ENCODE data around the gene NAB1.
"Not testable (repeated sequence)": the region's sequence is repeated elsewhere in the genome, so short reads cannot be mapped to it uniquely, and the experiment has no call there.

The NAB1 gene

DNA sequence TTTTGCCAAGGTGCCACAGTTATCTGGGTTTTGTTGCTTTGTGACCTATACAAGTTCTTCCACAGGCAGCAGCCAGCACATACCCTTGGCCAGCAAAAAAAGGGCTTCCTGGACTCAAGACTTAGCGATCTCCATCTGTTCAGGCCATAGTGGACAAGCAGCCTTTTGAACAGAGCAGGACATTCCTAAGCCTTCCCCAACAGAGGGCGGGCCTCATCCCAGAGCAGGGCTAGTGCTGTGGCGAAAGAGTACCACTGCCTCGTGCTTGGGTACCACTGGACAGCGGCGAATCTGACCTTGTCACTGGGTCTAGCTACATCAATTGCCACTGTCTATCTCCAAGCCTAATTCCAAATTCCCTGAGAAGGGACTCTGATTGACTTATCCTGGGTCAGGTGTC is 56.4 kb downstream of the NAB1 start:
- no peaks in the 10 kb centered on the region for H3K4me1 ChIP-seq (ENCODE audit: insufficient read depth, low read length)
- TF ChIP-seq, protein P1, sequence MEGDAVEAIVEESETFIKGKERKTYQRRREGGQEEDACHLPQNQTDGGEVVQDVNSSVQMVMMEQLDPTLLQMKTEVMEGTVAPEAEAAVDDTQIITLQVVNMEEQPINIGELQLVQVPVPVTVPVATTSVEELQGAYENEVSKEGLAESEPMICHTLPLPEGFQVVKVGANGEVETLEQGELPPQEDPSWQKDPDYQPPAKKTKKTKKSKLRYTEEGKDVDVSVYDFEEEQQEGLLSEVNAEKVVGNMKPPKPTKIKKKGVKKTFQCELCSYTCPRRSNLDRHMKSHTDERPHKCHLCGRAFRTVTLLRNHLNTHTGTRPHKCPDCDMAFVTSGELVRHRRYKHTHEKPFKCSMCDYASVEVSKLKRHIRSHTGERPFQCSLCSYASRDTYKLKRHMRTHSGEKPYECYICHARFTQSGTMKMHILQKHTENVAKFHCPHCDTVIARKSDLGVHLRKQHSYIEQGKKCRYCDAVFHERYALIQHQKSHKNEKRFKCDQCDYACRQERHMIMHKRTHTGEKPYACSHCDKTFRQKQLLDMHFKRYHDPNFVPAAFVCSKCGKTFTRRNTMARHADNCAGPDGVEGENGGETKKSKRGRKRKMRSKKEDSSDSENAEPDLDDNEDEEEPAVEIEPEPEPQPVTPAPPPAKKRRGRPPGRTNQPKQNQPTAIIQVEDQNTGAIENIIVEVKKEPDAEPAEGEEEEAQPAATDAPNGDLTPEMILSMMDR (IDR thresholded peaks at IDR 0.05; ENCODE audit: borderline replicate concordance, extremely low read depth, low read length, poor library complexity, severe bottlenecking), result no peak
- no peak for TF ChIP-seq EZH2 (IDR thresholded peaks at IDR 0.05; ENCODE audit: borderline replicate concordance, low read depth, low read length, severe bottlenecking)
- no peaks in the 10 kb centered on the region for H3K79me2 ChIP-seq (ENCODE audit: insufficient read depth, low read length)
- H3K4me2 ChIP-seq (ENCODE audit: insufficient read depth, low read length), result no peak overlapping the region
- ATAC-seq (ENCODE audit: insufficient read depth, low read depth) (no peak), DNase-seq (no peak)
- no peaks in the 10 kb centered on the region for H3K9me3 ChIP-seq (ENCODE audit: insufficient read depth, low read length, severe bottlenecking)
- no peak overlapping the region for H3K4me3 ChIP-seq (ENCODE audit: low read depth in 1 of 2, low read length in 2 of 2)
- no peak overlapping the region for H3K9ac ChIP-seq (ENCODE audit: low read depth, low read length)
- no peak overlapping the region for H2AFZ ChIP-seq (ENCODE audit: low read depth, low read length)
- H3K27me3 ChIP-seq (ENCODE audit: insufficient read depth, low read length, poor library complexity), result no peaks in the 10 kb centered on the region
- no peaks in the 10 kb centered on the region for H4K20me1 ChIP-seq (ENCODE audit: insufficient read depth, low read length)
- H3K36me3 ChIP-seq (ENCODE audit: insufficient read depth, low read length), result no peaks in the 10 kb centered on the region
- no peak overlapping the region for H3K27ac ChIP-seq (ENCODE audit: low read length)

DNA sequence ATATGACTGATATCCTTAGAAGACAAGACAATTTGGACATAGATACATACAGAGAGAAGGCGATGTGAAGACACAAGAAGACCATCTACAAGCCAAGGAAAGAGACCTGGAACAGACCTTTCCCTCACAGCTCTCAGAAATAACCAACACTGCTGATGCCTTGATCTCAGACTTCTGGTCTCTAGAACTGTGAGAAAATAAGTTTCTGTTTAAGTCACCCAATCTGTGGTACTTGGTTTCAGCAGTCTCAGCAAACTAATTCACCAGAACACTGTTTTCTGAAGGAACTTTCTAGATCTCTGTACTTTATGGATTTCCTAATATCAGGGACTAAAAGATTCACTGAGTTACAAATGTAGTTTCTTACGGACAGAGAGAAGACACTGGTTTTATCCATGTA is 58.8 kb downstream of the NAB1 start:
- H3K4me1 ChIP-seq (ENCODE audit: insufficient read depth, low read length), result no peaks in the 10 kb centered on the region
- no peaks in the 10 kb centered on the region for H3K36me3 ChIP-seq (ENCODE audit: insufficient read depth, low read length)
- H4K20me1 ChIP-seq (ENCODE audit: insufficient read depth, low read length), result no peaks in the 10 kb centered on the region

DNA sequence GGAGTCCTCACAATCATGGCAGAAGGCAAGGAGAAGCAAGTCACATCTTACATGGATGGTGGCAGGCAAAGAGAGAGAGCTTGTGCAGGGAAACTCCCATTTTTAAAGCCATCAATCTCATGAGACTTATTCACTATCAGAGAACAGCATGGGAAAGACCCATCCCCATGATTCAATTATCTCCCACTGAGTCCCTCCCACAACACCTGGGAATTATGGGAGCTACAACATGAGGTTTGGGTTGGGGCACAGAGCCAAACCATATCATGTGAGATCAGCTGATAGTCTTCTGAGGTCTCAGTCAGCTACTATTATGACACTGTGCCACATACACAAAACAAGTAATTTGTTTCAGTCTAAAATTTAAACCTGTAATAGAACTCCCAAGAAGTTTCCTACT is 59.8 kb downstream of the NAB1 start:
- H3K9me3 ChIP-seq (ENCODE audit: insufficient read depth, low read length, severe bottlenecking); H3K79me2 ChIP-seq (ENCODE audit: insufficient read depth, low read length); H3K27me3 ChIP-seq (ENCODE audit: insufficient read depth, low read length, poor library complexity); H3K4me1 ChIP-seq (ENCODE audit: insufficient read depth, low read length); H3K4me2 ChIP-seq (ENCODE audit: insufficient read depth, low read length); H2AFZ ChIP-seq (ENCODE audit: low read depth, low read length); DNase-seq; H3K27ac ChIP-seq (ENCODE audit: low read length); H3K4me3 ChIP-seq (ENCODE audit: low read depth in 1 of 2, low read length in 2 of 2); ATAC-seq (ENCODE audit: insufficient read depth, low read depth); H3K36me3 ChIP-seq (ENCODE audit: insufficient read depth, low read length); H4K20me1 ChIP-seq (ENCODE audit: insufficient read depth, low read length); H3K9ac ChIP-seq (ENCODE audit: low read depth, low read length): not testable (repeated sequence)

More for the DNA sequence above, 58.8 kb downstream of the NAB1 start:
- TF ChIP-seq, protein P1 (IDR thresholded peaks at IDR 0.05; ENCODE audit: borderline replicate concordance, extremely low read depth, low read length, poor library complexity, severe bottlenecking), result no peak
- no peak for TF ChIP-seq EZH2 (IDR thresholded peaks at IDR 0.05; ENCODE audit: borderline replicate concordance, low read depth, low read length, severe bottlenecking)
- H3K27me3 ChIP-seq (ENCODE audit: insufficient read depth, low read length, poor library complexity), result no peaks in the 10 kb centered on the region
- no peaks in the 10 kb centered on the region for H3K9me3 ChIP-seq (ENCODE audit: insufficient read depth, low read length, severe bottlenecking)
- H3K4me2 ChIP-seq (ENCODE audit: insufficient read depth, low read length), result no peak overlapping the region
- no peak overlapping the region for H2AFZ ChIP-seq (ENCODE audit: low read depth, low read length)
- ATAC-seq (ENCODE audit: insufficient read depth, low read depth) (no peak), DNase-seq (no peak)
- no peaks in the 10 kb centered on the region for H3K79me2 ChIP-seq (ENCODE audit: insufficient read depth, low read length)
- no peak overlapping the region for H3K9ac ChIP-seq (ENCODE audit: low read depth, low read length)
- H3K4me3 ChIP-seq (ENCODE audit: low read depth in 1 of 2, low read length in 2 of 2), result no peak overlapping the region
- H3K27ac ChIP-seq (ENCODE audit: low read length), result no peak overlapping the region

DNA sequence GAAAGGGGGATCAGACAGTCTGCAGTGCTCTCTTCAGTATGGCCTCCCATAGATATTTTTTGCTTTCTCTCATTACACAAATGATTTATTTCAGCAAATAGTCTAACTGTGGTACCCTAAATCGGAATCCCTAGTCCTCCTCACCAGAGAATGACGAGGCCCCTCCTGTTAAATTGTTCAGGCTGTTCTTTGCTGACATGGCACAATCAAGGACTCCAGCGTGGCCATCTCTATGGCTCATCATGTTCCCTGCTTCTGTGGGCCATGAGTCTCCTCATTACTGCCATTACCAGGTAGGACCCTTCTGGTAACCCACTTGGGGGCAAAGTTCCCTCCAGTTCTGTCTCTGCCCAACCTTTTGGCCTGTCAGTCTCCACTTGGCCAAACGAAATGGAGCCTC is 62.2 kb downstream of the NAB1 start:
- no peak overlapping the region for H2AFZ ChIP-seq (ENCODE audit: low read depth, low read length)
- H3K4me2 ChIP-seq (ENCODE audit: insufficient read depth, low read length), result no peak overlapping the region
- TF ChIP-seq, protein P1 (IDR thresholded peaks at IDR 0.05; ENCODE audit: borderline replicate concordance, extremely low read depth, low read length, poor library complexity, severe bottlenecking), result no peak
- TF ChIP-seq EZH2 (IDR thresholded peaks at IDR 0.05; ENCODE audit: borderline replicate concordance, low read depth, low read length, severe bottlenecking), result no peak
- H3K27ac ChIP-seq (ENCODE audit: low read length), result no peak overlapping the region
- H3K9ac ChIP-seq (ENCODE audit: low read depth, low read length), result no peak overlapping the region
- no peaks in the 10 kb centered on the region for H3K9me3 ChIP-seq (ENCODE audit: insufficient read depth, low read length, severe bottlenecking)
- no peaks in the 10 kb centered on the region for H4K20me1 ChIP-seq (ENCODE audit: insufficient read depth, low read length)
- no peaks in the 10 kb centered on the region for H3K4me1 ChIP-seq (ENCODE audit: insufficient read depth, low read length)
- H3K27me3 ChIP-seq (ENCODE audit: insufficient read depth, low read length, poor library complexity), result no peaks in the 10 kb centered on the region
- no peak overlapping the region for H3K4me3 ChIP-seq (ENCODE audit: low read depth in 1 of 2, low read length in 2 of 2)
- H3K79me2 ChIP-seq (ENCODE audit: insufficient read depth, low read length), result no peaks in the 10 kb centered on the region
- no peaks in the 10 kb centered on the region for H3K36me3 ChIP-seq (ENCODE audit: insufficient read depth, low read length)
- ATAC-seq (ENCODE audit: insufficient read depth, low read depth), result no peak
- DNase-seq, result no peak
